LNCAP (cell line): ENCODE data around the gene METTL17.

Experiments used
- CTCF ChIP-seq: fragments of 450-650 bp; IDR thresholded peaks from 2 replicates; pipeline ENCODE4 v1.5.1; 2017; ENCODE audit warnings: mild to moderate bottlenecking

The METTL17 gene

GRCh38 chr14:20988717-20989470 is 886 bp upstream of the METTL17 start:
- TF ChIP-seq CTCF = no peak

GRCh38 chr14:20989471-20989786 is 351 bp upstream of the METTL17 start:
- no peak for TF ChIP-seq CTCF

- no peak for TF ChIP-seq CTCF
These were observed 6.7 kb downstream of the METTL17 start for GRCh38 chr14:20996521-20996920.

- no peak for TF ChIP-seq CTCF
These were observed 7.3 kb downstream of the METTL17 start for GRCh38 chr14:20997115-20997514.

GRCh38 chr14:20997564-20997963 is 7.8 kb downstream of the METTL17 start:
- TF ChIP-seq CTCF = no peak

- TF ChIP-seq CTCF = no peak
These were observed 8.4 kb downstream of the METTL17 start for GRCh38 chr14:20998139-20998538.

GRCh38 chr14:20998674-20999366 is 9.0 kb downstream of the METTL17 start, which contains the start of gene SLC39A2:
Gene SLC39A2, plus strand, starts transcription at chr14:20999293. Its CDS starts 154 bp downstream, at chr14:20999447.
- TF ChIP-seq CTCF = no peak
